GM10248 (cell line): Measurements from ENCODE around the gene BST1.

Source experiments
- CTCF ChIA-PET: fragments of 300-600 bp; sonication (Branson Sonifier 250); formaldehyde crosslinking; extraction: SDS; loops from one replicate; lab custom pipeline; 2021; ENCODE audit warnings: antibody characterized with exemption; lab: Yijun Ruan, JAX
- POLR2A ChIA-PET: fragments of 350-650 bp; sonication (Branson Sonifier 250); formaldehyde crosslinking; extraction: SDS; loops from one replicate; lab custom pipeline; 2020; ENCODE audit warnings: antibody characterized with exemption; lab: Yijun Ruan, JAX
- DNase-seq: peaks from one replicate; pipeline ENCODE4 v3.0.0; 2012; ENCODE audit errors: extremely low spot score
- CTCF ChIP-seq: IDR thresholded peaks from 2 replicates; pipeline ENCODE4 v1.5.1; 2012; ENCODE audit warnings: mild to moderate bottlenecking, low read depth; ENCODE audit errors: extremely low read depth, missing control alignments, control extremely low read depth

BST1 gene

GRCh38 chr4:15712214-15712613 is 9.3 kb downstream of the BST1 start:
- POLR2A ChIA-PET, result no interaction called here
- TF ChIP-seq CTCF, result no peak
- CTCF ChIA-PET, result interaction anchor here (1.1 to 1.6 kb wide), 3 partner anchors 9 to 31 kb away, joined by 4 to 5 read pairs (median 5); no protein-coding TSS in a partner anchor
- no peak for DNase-seq

DNA sequence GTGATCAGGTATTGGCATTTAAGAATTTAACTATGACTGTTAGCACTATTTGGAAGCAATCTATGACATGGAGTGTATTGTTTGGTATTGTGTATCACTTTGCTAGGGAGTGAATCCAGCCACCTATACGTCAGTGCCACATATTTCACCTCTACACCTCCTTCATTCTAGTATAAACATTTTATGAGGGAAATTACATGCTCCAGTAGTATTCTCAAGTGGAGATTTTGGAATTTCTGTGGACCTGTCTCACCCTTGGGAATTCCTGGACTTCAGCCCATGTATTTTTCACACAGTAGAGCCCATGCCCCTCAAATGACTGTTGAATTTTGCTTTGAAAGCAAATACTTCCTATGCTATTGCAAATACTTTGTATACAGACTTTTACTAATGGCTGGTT is 11.3 kb downstream of the BST1 start:
- DNase-seq, result no peak
- POLR2A ChIA-PET, result no interaction called here
- CTCF ChIA-PET, result no interaction called here
- TF ChIP-seq CTCF, result no peak

DNA sequence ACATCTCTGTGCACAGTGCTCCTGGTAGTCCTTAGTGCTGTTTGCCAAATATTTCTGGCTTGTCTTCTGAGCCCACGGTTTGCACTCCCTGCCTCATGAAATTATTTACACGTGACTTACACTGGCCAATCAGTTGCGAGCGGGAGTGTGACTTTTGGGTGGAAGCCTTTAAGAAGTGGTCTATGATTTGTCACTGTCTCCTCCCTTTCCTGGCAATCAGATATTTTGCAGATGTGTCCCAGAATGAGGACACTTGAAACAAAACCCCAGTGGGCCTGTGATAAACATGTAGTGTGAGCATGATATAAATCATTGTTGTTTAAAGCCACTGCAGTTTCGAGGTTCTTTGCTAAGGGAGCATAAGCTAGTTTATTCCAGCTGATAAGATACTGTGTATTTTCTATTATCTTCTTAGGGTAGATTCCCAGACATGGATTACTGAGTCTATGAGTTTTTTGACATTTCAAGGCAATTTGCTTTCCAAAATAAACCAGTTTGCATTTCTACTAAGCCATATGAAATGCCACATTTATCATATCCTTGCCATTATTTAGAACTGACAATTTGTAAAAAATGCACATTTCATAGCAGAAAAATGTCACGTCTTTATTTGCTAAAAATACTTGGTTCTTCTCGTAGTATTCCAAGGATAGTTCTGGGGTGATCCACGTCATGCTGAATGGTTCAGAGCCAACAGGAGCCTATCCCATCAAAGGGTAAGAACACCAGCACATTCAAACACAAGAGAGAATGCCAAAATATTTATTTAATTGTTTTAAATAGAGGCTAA is 12.0 kb downstream of the BST1 start:
- CTCF ChIA-PET, result interaction anchor here (1.8 kb wide), 1 partner anchor 22 kb away, joined by 5 read pairs; no protein-coding TSS in a partner anchor
- POLR2A ChIA-PET, result no interaction called here
- no peak for DNase-seq
- no peak for TF ChIP-seq CTCF

DNA sequence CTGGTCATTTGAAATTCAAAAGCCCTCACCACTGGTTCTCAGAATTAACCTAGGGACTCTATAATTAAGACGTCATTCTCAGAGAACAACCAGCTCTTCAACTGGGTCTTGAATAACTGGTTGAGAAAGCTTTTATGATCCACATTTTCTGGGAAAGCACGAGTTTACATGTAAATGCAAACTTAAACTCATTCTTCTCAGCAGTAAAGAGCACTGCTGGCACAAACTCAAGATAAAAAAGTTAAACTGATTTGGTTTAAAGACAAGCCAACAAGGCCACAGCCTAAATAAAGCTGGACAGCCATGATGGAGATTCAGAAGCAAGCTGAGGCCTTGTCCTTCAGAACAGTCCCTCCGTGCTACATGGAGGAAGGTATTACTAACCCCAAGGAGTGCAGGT is 13.2 kb downstream of the BST1 start:
- ChIA-PET CTCF (interaction anchor here (1.3 to 1.8 kb wide), 2 partner anchors 21 to 240 kb away, joined by 3 to 5 read pairs; no protein-coding TSS in a partner anchor), POLR2A (no interaction called here)
- DNase-seq, result no peak
- no peak for TF ChIP-seq CTCF

- CTCF ChIA-PET, result no interaction called here
- POLR2A ChIA-PET, result no interaction called here
- no peak for TF ChIP-seq CTCF
- DNase-seq, result no peak
Measured at GRCh38 chr4:15717086-15717485, 14.2 kb downstream of the BST1 start.

DNA sequence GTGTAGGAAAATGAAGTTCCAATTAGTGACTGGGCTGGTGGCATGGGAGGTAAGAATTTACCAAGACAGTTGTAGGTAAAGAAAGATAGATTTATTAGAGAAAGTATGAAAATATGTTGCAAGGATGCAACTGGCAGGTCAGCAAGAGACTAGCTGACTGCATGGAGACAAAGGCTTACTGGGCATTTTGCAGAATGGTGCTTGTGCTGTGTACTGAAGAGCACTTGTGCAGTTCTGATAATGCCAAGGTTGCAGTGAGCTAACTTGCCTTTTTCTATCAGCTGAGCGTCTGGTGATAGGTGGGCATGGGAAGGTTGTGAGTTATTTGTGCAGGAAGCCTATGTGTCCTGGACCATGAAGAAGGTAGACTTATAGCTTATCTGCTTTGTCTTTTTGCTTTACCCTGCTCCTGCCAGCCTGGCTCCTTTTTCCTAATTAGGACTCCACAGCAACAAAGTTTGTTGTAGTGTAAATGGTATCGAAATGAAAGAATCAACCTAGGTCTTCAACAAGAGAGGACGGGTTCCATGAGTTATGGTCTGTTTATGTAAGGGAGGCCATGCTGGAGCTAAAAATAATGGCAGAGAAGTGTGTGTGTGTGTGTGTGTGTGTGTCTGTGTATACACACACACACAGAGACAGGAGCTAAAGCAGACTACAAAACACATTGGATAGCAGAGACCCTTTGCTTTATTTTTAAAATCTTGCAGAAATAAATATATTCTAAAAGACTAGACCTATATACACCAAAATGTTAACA is 15.0 kb downstream of the BST1 start:
- CTCF ChIA-PET, result interaction anchor here (1.1 to 1.2 kb wide), 2 partner anchors 12 to 238 kb away, joined by 3 to 4 read pairs; no protein-coding TSS in a partner anchor
- no peak for DNase-seq
- POLR2A ChIA-PET, result no interaction called here
- no peak for TF ChIP-seq CTCF
